ENCODE results near the gene NCF4.

Gene NCF4

DNA sequence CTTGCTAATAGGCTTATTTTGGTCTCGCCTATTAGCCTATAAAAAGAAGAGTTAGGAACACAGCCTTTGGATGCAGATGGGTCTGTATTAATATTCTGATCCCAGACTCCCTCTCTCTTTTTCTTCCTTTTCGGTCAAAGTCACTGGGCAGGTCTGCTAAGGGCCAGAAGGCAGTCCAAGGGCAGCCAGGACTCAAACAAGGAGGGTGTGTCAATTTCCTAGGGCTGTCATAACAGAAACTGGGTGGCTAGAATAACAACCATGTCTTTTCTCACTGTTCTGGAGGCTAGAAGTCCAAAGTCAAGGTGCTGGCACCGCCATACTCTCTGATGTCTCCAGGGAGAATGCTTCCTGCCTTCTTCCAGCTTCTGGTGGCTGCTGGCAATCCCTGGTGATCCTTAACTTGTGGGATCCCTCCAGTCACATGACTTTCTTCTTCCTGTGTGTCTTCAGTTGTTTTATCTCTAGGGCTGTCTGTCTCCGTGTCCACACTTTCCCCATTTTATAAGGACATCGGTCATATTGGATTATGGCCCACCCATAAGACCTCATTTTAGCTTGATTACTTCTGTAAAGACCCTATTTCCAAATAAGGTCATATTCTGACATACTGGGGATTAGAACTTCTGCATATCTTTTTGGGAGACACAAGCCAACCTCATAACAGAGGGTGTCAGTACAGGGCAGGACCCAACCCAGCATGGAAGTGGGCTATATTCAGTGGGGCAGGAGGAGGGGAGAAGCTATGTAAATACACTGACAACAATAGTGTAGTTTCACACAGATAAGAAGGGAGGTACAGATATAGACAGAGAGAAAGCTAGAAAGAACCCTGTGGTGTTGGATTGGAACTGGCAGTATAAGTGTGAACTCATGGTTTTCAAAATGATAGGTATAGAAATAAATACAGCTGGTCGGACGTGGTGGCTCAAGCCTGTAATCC, 46.7 kb downstream of the NCF4 start (continued):
- TF ChIP-seq, protein P1, sequence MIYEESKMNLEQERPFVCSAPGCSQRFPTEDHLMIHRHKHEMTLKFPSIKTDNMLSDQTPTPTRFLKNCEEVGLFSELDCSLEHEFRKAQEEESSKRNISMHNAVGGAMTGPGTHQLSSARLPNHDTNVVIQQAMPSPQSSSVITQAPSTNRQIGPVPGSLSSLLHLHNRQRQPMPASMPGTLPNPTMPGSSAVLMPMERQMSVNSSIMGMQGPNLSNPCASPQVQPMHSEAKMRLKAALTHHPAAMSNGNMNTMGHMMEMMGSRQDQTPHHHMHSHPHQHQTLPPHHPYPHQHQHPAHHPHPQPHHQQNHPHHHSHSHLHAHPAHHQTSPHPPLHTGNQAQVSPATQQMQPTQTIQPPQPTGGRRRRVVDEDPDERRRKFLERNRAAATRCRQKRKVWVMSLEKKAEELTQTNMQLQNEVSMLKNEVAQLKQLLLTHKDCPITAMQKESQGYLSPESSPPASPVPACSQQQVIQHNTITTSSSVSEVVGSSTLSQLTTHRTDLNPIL (CRISPR knock-in tag; IDR thresholded peaks at IDR 0.05; ENCODE audit: low read depth) = no peak
- no peak for TF ChIP-seq ZNF8 (CRISPR knock-in tag; IDR thresholded peaks at IDR 0.05)

DNA sequence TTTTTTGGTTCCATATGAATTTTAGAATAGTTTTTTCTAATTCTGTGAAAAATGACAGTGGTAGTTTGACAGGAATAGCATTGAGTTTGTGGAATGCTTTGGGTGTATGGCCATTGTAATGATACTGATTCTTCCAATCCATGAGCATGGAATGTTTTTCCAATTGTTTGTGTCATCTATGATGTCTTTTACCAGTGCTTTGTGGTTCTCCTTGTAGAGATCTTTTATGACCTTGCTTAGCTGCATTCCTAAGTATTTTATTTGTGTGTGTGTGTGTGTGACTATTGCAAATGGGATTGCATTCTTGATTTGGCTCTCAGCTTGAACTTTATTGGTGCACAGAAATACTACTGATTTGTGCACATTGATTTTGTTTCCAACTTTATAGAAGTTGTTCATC, 49.7 kb downstream of the NCF4 start:
- ATAC-seq = no peak
- no peak for TF ChIP-seq ESRRG (CRISPR knock-in tag; IDR thresholded peaks at IDR 0.05)
- TF ChIP-seq, protein P2, sequence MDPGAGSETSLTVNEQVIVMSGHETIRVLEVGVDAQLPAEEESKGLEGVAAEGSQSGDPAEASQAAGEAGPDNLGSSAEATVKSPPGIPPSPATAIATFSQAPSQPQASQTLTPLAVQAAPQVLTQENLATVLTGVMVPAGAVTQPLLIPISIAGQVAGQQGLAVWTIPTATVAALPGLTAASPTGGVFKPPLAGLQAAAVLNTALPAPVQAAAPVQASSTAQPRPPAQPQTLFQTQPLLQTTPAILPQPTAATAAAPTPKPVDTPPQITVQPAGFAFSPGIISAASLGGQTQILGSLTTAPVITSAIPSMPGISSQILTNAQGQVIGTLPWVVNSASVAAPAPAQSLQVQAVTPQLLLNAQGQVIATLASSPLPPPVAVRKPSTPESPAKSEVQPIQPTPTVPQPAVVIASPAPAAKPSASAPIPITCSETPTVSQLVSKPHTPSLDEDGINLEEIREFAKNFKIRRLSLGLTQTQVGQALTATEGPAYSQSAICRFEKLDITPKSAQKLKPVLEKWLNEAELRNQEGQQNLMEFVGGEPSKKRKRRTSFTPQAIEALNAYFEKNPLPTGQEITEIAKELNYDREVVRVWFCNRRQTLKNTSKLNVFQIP (CRISPR knock-in tag; IDR thresholded peaks at IDR 0.05; ENCODE audit: borderline replicate concordance, low read depth) = no peak
- no peak for TF ChIP-seq TCF4 (CRISPR knock-in tag; IDR thresholded peaks at IDR 0.05; ENCODE audit: borderline replicate concordance)
- no peak for TF ChIP-seq SNAI2 (CRISPR knock-in tag; IDR thresholded peaks at IDR 0.05)
- no peak for TF ChIP-seq ZFP3 (CRISPR knock-in tag; IDR thresholded peaks at IDR 0.05)
- no peak for TF ChIP-seq ZNF8 (CRISPR knock-in tag; IDR thresholded peaks at IDR 0.05)
- TF ChIP-seq, protein P1 (CRISPR knock-in tag; IDR thresholded peaks at IDR 0.05; ENCODE audit: low read depth) = no peak
- no peak for TF ChIP-seq TOX (CRISPR knock-in tag; IDR thresholded peaks at IDR 0.05; ENCODE audit: borderline replicate concordance)
- no peak for TF ChIP-seq ZNF565 (CRISPR knock-in tag; conservative IDR thresholded peaks at IDR 0.05; ENCODE audit: low read depth)
- TF ChIP-seq ARNTL (CRISPR knock-in tag; IDR thresholded peaks at IDR 0.05; ENCODE audit: borderline replicate concordance, low read depth) = no peak
- TF ChIP-seq, protein P3, sequence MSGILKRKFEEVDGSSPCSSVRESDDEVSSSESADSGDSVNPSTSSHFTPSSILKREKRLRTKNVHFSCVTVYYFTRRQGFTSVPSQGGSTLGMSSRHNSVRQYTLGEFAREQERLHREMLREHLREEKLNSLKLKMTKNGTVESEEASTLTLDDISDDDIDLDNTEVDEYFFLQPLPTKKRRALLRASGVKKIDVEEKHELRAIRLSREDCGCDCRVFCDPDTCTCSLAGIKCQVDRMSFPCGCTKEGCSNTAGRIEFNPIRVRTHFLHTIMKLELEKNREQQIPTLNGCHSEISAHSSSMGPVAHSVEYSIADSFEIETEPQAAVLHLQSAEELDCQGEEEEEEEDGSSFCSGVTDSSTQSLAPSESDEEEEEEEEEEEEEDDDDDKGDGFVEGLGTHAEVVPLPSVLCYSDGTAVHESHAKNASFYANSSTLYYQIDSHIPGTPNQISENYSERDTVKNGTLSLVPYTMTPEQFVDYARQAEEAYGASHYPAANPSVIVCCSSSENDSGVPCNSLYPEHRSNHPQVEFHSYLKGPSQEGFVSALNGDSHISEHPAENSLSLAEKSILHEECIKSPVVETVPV (CRISPR knock-in tag; IDR thresholded peaks at IDR 0.05) = no peak
- no peak for TF ChIP-seq GLIS3 (CRISPR knock-in tag; IDR thresholded peaks at IDR 0.05)

DNA sequence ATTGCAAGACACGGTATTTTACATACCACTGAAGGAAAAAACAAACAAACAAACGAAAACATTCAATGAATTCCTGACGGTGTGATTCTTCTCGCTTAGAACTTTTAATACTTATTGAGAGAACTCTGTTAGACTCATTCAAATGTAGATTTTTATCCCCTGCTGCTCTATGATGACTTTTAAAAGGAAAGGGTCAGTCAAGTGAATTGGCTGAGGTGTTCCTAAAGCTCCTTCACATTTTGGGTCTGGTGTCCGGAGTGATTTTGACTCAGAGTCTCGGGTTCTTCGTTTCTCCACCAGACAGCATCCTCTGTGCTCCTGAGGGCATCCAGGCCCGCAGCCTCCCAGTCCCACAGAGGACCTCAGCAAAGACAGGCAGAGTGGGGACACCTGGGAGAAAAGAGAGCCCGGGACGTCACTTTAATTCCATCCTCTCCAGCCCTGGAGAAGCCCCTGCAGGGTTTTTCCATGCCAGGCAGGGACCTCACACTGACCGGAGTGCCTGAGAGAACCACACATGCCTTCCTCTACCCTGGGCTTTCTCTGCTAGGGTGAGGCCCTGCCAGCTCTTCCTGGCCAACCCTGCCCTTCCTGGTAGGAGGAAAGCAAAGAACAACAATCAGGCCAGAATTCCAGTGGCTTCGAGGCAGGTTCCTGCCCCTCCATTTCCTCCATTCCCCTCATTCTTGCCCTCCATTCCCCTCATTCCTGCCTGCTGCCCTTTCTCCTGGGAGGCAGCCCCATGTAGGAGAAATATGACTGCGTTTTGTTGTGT, 51.3 kb downstream of the NCF4 start:
- peak; percentile 49; the same call in 2 of the 3 replicates for ATAC-seq
- no peak for TF ChIP-seq ZNF565 (CRISPR knock-in tag; conservative IDR thresholded peaks at IDR 0.05; ENCODE audit: low read depth)
- TF ChIP-seq TCF4 (CRISPR knock-in tag; IDR thresholded peaks at IDR 0.05; ENCODE audit: borderline replicate concordance) = no peak
- TF ChIP-seq ESRRG (CRISPR knock-in tag; IDR thresholded peaks at IDR 0.05) = no peak
- no peak for TF ChIP-seq ZFP3 (CRISPR knock-in tag; IDR thresholded peaks at IDR 0.05)
- TF ChIP-seq CSDC2 (CRISPR knock-in tag; IDR thresholded peaks at IDR 0.05) = no peak
- TF ChIP-seq, protein P1 (CRISPR knock-in tag; IDR thresholded peaks at IDR 0.05; ENCODE audit: low read depth) = no peak
- TF ChIP-seq BACH2 (CRISPR knock-in tag; IDR thresholded peaks at IDR 0.05; ENCODE audit: borderline replicate concordance) = no peak
- TF ChIP-seq, protein P4, sequence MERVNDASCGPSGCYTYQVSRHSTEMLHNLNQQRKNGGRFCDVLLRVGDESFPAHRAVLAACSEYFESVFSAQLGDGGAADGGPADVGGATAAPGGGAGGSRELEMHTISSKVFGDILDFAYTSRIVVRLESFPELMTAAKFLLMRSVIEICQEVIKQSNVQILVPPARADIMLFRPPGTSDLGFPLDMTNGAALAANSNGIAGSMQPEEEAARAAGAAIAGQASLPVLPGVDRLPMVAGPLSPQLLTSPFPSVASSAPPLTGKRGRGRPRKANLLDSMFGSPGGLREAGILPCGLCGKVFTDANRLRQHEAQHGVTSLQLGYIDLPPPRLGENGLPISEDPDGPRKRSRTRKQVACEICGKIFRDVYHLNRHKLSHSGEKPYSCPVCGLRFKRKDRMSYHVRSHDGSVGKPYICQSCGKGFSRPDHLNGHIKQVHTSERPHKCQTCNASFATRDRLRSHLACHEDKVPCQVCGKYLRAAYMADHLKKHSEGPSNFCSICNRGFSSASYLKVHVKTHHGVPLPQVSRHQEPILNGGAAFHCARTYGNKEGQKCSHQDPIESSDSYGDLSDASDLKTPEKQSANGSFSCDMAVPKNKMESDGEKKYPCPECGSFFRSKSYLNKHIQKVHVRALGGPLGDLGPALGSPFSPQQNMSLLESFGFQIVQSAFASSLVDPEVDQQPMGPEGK (CRISPR knock-in tag; IDR thresholded peaks at IDR 0.05; ENCODE audit: borderline replicate concordance) = no peak
- no peak for TF ChIP-seq SNAI2 (CRISPR knock-in tag; IDR thresholded peaks at IDR 0.05)
- TF ChIP-seq, protein P3 (CRISPR knock-in tag; IDR thresholded peaks at IDR 0.05) = no peak
- TF ChIP-seq PPARA (CRISPR knock-in tag; IDR thresholded peaks at IDR 0.05; ENCODE audit: borderline replicate concordance) = no peak
- no peak for TF ChIP-seq ARNTL (CRISPR knock-in tag; IDR thresholded peaks at IDR 0.05; ENCODE audit: borderline replicate concordance, low read depth)
- no peak for TF ChIP-seq OSR1 (CRISPR knock-in tag; IDR thresholded peaks at IDR 0.05)
- no peak for TF ChIP-seq TOX (CRISPR knock-in tag; IDR thresholded peaks at IDR 0.05; ENCODE audit: borderline replicate concordance)
- no peak for TF ChIP-seq ZNF70 (CRISPR knock-in tag; IDR thresholded peaks at IDR 0.05)
- TF ChIP-seq, protein P5, sequence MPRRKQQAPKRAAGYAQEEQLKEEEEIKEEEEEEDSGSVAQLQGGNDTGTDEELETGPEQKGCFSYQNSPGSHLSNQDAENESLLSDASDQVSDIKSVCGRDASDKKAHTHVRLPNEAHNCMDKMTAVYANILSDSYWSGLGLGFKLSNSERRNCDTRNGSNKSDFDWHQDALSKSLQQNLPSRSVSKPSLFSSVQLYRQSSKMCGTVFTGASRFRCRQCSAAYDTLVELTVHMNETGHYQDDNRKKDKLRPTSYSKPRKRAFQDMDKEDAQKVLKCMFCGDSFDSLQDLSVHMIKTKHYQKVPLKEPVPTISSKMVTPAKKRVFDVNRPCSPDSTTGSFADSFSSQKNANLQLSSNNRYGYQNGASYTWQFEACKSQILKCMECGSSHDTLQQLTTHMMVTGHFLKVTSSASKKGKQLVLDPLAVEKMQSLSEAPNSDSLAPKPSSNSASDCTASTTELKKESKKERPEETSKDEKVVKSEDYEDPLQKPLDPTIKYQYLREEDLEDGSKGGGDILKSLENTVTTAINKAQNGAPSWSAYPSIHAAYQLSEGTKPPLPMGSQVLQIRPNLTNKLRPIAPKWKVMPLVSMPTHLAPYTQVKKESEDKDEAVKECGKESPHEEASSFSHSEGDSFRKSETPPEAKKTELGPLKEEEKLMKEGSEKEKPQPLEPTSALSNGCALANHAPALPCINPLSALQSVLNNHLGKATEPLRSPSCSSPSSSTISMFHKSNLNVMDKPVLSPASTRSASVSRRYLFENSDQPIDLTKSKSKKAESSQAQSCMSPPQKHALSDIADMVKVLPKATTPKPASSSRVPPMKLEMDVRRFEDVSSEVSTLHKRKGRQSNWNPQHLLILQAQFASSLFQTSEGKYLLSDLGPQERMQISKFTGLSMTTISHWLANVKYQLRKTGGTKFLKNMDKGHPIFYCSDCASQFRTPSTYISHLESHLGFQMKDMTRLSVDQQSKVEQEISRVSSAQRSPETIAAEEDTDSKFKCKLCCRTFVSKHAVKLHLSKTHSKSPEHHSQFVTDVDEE (CRISPR knock-in tag; IDR thresholded peaks at IDR 0.05) = no peak
- TF ChIP-seq RARB (CRISPR knock-in tag; IDR thresholded peaks at IDR 0.05) = no peak
